GM19043 (cell line): ENCODE measurements around the gene PLEKHB1.

Experiments used
- ATAC-seq: cut with Tn5 transposase; IDR thresholded peaks from one replicate; pipeline ENCODE4 v1.9.1; 2021; ENCODE audit warnings: low read depth; ENCODE audit not compliant: unreplicated experiment

PLEKHB1 gene

DNA sequence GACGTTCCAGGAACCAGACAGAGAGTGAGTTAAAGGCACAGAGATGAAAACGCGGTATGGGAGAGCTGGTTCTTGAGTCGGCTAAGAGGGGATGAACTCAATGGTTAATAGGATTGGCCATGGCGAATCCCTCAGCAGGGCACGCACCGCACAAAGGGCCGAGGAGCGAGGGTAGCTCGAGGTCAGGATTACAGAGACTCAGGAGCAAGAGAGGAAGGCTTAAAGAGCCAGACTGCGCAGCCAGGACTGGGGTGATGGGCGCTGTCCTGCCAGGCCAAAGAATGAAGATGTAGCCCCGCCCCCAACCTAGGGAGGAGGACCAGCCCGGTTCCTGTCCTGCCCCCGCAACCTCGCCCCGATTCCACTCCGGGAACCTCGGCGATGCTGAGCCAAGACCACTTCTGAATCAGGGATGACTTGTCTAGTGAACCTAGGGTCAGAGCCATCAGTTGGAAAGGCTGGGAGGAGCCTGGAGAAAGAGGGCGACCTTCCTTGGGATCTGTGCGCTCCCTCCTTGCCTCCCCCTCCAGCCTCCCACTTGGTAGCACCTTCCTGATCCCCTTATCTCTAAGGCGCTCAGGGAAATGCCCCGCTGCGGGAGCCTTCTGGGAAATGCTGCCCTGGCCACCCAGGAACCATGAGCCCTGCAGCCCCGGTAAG lies at the start of gene PLEKHB1:
Gene PLEKHB1 (plus strand): TSS at position 610 of the 660 bp plus-strand sequence. CDS start 28 bp downstream, at position 638.
- no peak for ATAC-seq

- ATAC-seq = no peak
These were observed 48.9 kb upstream of the PLEKHB1 start for GRCh38 chr11:73597336-73597955.

DNA sequence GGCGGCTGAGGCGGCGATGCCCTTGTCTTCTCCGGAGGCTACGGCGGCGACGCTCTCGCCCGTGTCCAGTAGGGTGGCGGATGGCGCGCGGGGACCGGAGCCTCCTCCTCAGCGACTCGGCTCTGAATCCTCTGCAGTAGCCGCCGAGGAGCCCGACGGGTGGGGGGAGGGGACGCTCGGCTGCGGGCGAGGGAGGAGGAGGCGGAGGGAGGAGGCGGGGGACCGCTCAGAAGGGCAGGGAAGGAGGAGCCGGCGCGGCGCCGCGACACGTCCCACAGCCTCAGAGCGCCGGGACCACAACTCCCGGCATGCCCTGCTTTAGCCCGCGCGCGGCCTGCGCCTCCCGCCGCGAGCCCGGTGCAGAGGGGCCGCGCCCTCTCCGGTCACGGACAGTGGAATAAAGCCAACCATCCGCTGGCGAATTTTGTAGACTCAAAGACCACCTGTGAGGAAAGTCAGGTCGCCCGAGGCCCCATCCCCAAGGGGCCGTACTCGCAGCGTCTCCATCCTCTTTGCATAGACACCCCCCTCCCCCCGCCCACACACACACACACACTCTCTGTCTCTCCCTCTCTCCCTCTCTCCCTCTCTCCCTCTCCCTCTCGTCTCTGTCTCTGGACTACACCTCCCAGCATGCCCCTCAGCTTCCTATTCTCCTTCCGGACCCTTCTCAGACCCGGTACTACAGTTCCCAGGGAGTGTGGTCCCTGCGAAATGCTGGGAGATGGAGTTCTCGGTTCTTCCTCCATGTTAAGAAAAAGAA lies 48.2 kb upstream of the PLEKHB1 start, which contains the start of gene FAM168A:
Gene FAM168A (minus strand): TSS at position 157 of the 763 bp plus-strand sequence. CDS start 129,638 bp downstream, outside the sequence.
- ATAC-seq = peak; percentile 85

GRCh38 chr11:73598719-73599379 lies 47.5 kb upstream of the PLEKHB1 start:
- ATAC-seq = peak; percentile 5

DNA sequence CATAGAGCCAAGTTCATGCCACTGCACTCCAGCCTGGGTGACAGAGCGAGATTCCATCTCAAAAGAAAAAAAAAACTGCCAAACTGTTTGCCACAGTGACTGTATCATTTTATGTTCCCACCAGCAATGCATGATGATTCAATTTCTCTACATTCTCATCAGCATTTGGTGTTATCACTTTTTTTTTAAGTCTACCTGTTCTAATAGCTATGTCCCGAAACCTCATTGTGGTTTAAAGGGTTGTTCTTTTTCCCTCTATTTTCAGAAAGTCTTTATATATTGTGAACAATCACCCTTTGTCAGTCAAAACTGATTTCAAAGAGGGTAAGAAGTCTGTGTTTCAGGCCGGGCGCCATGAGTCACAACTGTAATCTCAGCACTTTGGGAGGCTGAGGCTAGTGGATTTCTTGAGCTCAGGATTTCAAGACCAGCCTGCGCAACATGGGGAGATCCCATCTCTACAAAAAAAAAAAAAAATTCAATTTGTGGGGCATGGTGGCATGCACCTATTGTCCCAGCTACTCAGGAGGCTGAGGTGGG lies 33.7 kb upstream of the PLEKHB1 start:
- ATAC-seq = no peak

DNA sequence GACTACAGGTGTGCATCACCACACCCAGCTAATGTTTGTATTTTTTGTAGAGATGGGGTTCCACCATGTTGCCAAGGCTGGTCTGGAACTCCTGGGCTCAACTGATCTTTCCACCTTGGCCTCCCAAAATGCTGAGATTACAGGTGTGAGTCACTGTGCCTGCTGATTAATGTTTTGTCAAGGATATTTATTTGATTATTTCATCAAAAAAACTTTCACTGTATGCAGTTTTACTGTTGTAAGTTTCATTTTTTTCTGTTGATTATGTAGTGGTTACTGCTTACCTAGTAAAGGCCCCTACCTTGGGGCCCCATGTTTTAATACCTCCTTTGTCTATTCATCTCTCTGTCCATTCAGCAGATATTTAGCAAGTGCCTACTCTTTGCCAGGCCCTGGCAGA lies 31.8 kb upstream of the PLEKHB1 start:
- no peak for ATAC-seq

DNA sequence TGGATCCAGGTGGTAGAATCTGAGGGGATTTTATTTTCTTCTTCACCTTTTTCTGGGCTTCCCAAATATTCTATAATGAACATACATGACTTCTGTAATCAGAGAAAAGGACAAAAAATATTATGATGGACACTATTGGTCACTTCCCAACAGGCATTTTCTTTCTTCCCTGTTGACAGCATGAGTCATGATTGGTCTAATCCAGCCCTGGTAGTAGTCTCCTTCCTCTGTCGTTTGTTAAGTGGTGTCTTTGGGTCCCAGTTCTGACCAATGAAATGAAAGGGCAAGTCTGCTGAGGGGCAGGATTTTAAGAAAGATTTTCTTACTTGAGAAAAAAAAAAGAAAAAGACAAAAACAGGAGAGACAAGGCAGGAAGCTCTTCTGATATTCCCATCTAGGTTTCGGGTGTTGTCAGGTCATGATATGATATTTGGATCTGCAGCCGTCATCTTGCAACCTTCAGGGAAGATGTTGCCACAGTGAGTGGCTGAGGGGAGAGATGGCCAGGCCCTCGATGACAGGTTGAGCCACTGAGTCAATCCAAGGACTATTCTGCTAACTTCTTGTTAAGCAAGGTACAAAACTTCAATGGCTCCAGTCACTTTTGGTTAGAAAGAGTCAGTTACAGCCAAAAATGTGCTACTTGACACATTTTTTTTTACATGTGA lies 23.3 kb upstream of the PLEKHB1 start:
- ATAC-seq = no peak

DNA sequence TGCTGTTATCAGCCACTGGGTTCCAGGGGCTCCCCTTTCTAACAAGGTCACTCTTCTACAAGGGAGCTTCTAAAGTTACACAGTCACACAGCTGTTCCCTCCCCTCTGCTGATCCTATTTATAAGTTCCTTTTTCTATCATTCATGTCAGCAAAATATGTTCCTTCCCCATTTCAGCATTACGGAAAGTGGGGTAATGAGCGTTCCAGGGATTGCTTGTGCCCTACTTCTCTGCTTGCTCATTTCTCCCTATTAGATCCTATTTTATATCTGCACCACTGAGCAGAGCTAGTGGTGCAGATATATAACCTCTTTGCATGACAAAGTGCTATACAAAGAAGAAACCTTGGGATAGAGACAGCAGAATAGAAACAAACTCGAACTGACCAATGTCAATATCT lies 22.7 kb upstream of the PLEKHB1 start:
- ATAC-seq = no peak

DNA sequence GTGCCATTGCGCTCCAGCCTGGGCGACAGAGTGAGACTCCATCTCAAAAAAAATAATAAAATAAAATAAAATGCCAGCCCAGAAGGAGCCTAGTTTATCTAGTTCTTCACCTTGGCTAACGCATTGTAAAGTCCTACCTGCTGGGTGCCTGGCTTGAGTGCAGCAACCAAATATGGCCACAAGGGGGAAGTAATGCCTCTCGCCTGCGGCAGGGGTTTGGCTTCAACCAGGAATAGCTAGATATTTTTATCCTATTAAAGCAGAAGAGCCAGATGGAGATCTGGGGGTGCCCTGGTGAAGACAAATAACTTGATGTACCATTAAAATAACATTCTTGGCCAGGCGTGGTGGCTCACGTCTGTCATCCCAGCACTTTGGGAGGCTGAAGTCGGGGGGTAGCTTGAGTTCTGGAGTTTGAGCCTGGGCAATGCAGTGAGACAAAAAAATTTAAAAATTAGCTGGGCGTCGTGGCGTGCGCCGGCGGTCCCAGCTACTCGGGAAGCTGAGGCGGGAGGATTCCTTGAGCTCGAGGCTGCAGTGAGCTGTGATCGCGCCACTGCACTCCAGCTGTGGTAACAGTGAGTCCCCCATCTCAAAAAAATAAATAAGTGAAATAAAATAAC lies 20.6 kb upstream of the PLEKHB1 start:
- no peak for ATAC-seq

- ATAC-seq = no peak
These were observed 16.5 kb upstream of the PLEKHB1 start for GRCh38 chr11:73629907-73630306.

DNA sequence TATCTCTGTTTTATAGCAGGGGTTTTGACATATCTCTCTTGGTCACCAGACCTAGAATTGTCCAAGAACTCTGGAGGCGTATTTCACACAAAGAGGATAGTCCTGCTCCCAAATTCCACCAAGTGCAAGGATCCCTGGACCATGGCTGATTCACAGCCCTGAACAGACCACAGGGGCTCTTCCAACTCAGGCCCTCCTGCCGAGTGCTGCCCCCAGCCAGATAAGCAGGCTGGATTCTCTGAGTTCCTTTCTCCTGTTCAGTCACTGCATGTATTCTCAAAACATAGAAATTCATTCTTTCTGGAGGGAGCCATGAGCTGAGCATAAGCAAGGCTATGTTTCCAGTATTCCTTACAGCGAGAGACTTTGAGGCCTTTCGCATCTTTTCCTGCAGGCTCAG lies 13.4 kb upstream of the PLEKHB1 start:
- no peak for ATAC-seq

GRCh38 chr11:73633999-73634398 lies 12.4 kb upstream of the PLEKHB1 start:
- no peak for ATAC-seq

GRCh38 chr11:73635721-73636120 lies 10.7 kb upstream of the PLEKHB1 start:
- no peak for ATAC-seq

GRCh38 chr11:73636249-73636648 lies 10.1 kb upstream of the PLEKHB1 start:
- no peak for ATAC-seq

- ATAC-seq = no peak
These were observed 9.4 kb upstream of the PLEKHB1 start for GRCh38 chr11:73637012-73637411.

GRCh38 chr11:73640592-73640991 lies 5.8 kb upstream of the PLEKHB1 start:
- no peak for ATAC-seq

- ATAC-seq = no peak
These were observed 4.7 kb upstream of the PLEKHB1 start for GRCh38 chr11:73641668-73642067.

- ATAC-seq = no peak
These were observed 1.0 kb upstream of the PLEKHB1 start for GRCh38 chr11:73645121-73645969.
